IMR-90 (cell line): ENCODE measurements around the gene SPAM1.

Experiments used
- CEBPB ChIP-seq: IDR thresholded peaks from 2 replicates; pipeline ENCODE4 v1.6.1; 2012; ENCODE audit warnings: low read depth, low read length, improper control_type of control experiment
- MAFK ChIP-seq: IDR thresholded peaks from 2 replicates; pipeline ENCODE4 v1.6.1; 2012; ENCODE audit warnings: low read depth, low read length, improper control_type of control experiment
- MAZ ChIP-seq: IDR thresholded peaks from 2 replicates; pipeline ENCODE4 v1.6.1; 2012; ENCODE audit warnings: low read depth, mild to moderate bottlenecking, low read length, improper control_type of control experiment, moderate library complexity, borderline replicate concordance
- MXI1 ChIP-seq: IDR thresholded peaks from 2 replicates; pipeline ENCODE4 v1.6.1; 2012; ENCODE audit warnings: low read depth, mild to moderate bottlenecking, low read length, moderate library complexity, borderline replicate concordance
- POLR2A ChIP-seq: IDR thresholded peaks from 2 replicates; pipeline ENCODE4 v1.6.1; 2012; ENCODE audit warnings: mild to moderate bottlenecking, low read depth, low read length
- RAD21 ChIP-seq: IDR thresholded peaks from 2 replicates; pipeline ENCODE4 v1.6.1; 2012; ENCODE audit warnings: low read length, improper control_type of control experiment
- RCOR1 ChIP-seq: IDR thresholded peaks from 2 replicates; pipeline ENCODE4 v1.6.1; 2012; ENCODE audit warnings: mild to moderate bottlenecking, low read length, improper control_type of control experiment; ENCODE audit not compliant: insufficient replicate concordance
- RFX5 ChIP-seq: IDR thresholded peaks from 2 replicates; pipeline ENCODE4 v1.8.0; 2012; ENCODE audit warnings: low read depth, mild to moderate bottlenecking, low read length, moderate library complexity
- TF ChIP-seq, protein P1 (sequence below): conservative IDR thresholded peaks from 2 replicates; pipeline ENCODE4 v1.5.1; 2012; ENCODE audit warnings: mild to moderate bottlenecking, low read depth, low read length, improper control_type of control experiment
- TF ChIP-seq, protein P2 (sequence below): fragments of 150-350 bp; IDR thresholded peaks from 2 replicates; pipeline ENCODE4 v1.6.1; 2017; ENCODE audit warnings: mild to moderate bottlenecking, antibody characterized with exemption, low read length, low read depth

- TF ChIP-seq, protein P1, sequence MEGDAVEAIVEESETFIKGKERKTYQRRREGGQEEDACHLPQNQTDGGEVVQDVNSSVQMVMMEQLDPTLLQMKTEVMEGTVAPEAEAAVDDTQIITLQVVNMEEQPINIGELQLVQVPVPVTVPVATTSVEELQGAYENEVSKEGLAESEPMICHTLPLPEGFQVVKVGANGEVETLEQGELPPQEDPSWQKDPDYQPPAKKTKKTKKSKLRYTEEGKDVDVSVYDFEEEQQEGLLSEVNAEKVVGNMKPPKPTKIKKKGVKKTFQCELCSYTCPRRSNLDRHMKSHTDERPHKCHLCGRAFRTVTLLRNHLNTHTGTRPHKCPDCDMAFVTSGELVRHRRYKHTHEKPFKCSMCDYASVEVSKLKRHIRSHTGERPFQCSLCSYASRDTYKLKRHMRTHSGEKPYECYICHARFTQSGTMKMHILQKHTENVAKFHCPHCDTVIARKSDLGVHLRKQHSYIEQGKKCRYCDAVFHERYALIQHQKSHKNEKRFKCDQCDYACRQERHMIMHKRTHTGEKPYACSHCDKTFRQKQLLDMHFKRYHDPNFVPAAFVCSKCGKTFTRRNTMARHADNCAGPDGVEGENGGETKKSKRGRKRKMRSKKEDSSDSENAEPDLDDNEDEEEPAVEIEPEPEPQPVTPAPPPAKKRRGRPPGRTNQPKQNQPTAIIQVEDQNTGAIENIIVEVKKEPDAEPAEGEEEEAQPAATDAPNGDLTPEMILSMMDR: no peak
- TF ChIP-seq, protein P2, sequence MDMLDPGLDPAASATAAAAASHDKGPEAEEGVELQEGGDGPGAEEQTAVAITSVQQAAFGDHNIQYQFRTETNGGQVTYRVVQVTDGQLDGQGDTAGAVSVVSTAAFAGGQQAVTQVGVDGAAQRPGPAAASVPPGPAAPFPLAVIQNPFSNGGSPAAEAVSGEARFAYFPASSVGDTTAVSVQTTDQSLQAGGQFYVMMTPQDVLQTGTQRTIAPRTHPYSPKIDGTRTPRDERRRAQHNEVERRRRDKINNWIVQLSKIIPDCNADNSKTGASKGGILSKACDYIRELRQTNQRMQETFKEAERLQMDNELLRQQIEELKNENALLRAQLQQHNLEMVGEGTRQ: no peak
- TF ChIP-seq MXI1 (no peak), MAFK (no peak), POLR2A (no peak), RFX5 (no peak), RAD21 (no peak), RCOR1 (no peak), MAZ (no peak), CEBPB (no peak)
Observed at GRCh38 chr7:123945938-123946337, 20.9 kb downstream of the SPAM1 start.
